ENCODE data around the gene RECQL5. TPM values are rescaled to one million over a fixed set of nuclear protein-coding genes. Genes with fewer than 3 reads are reported as not detected.

The RECQL5 gene
- total RNA-seq, 4 donors from 2014 or later: 6.3 to 14.7 (median 11.9) TPM

- no peaks in the 10 kb centered on the region for H3K27me3 ChIP-seq
- peaks cover 0 to under 1% (median 0%) of the 10 kb centered on the region in 4 donors for H3K4me1 ChIP-seq
- H3K4me3 ChIP-seq: no peak overlapping the region
- 84% methylated on average over 10 of the region's 10 CpGs for WGBS
- H3K9me3 ChIP-seq: no peaks in the 10 kb centered on the region
- intact Hi-C loops (cut with DNase I): no loop called here
- DNase-seq (ENCODE audit: extremely low spot score): no peak
- peaks cover 10 to 87% (median 62%) of the 10 kb centered on the region in 4 donors for H3K36me3 ChIP-seq
- H3K27ac ChIP-seq (replicated peaks in 1 of 4): no peak overlapping the region
- TF ChIP-seq EP300 (IDR thresholded peaks at IDR 0.05): no peak
- no peak for TF ChIP-seq POLR2AphosphoS5 (IDR thresholded peaks at IDR 0.05)
- TF ChIP-seq CTCF (IDR thresholded peaks at IDR 0.05): no peak
- TF ChIP-seq POLR2A (IDR thresholded peaks at IDR 0.05; ENCODE audit: low read depth): no peak
Measured at GRCh38 chr17:75627094-75627493, 39.9 kb downstream of the RECQL5 start.

- Histone ChIP-seq H3K36me3 (peaks cover 10 to 89% (median 67%) of the 10 kb centered on the region in 4 donors), H3K4me1 (no peaks in the 10 kb centered on the region), H3K9me3 (no peaks in the 10 kb centered on the region), H3K27me3 (no peaks in the 10 kb centered on the region), H3K4me3 (no peak overlapping the region), H3K27ac (replicated peaks in 1 of 4) (no peak overlapping the region)
- no peak for TF ChIP-seq EP300 (IDR thresholded peaks at IDR 0.05)
- intact Hi-C loops (cut with DNase I): no loop called here
- WGBS: 80% methylated on average over 2 of the region's 11 CpGs
- no peak for DNase-seq (ENCODE audit: extremely low spot score)
Measured at GRCh38 chr17:75626496-75627038, 40.4 kb downstream of the RECQL5 start.

GRCh38 chr17:75625813-75626486 is 41.0 kb downstream of the RECQL5 start:
- 20% methylated on average over 3 of the region's 15 CpGs for WGBS
- Histone ChIP-seq H3K27ac (replicated peaks in 1 of 4) (no peak overlapping the region), H3K9me3 (no peaks in the 10 kb centered on the region), H3K4me1 (no peaks in the 10 kb centered on the region), H3K36me3 (peaks cover 10 to 89% (median 71%) of the 10 kb centered on the region in 4 donors), H3K4me3 (no peak overlapping the region), H3K27me3 (no peaks in the 10 kb centered on the region)
- no peak for DNase-seq (ENCODE audit: extremely low spot score)
- intact Hi-C loops (cut with DNase I): no loop called here
- TF ChIP-seq EP300 (IDR thresholded peaks at IDR 0.05) (no peak), CTCF (IDR thresholded peaks at IDR 0.05) (peak; percentile 12 to 59 (median 25))

GRCh38 chr17:75624714-75625345 is 42.1 kb downstream of the RECQL5 start:
- intact Hi-C loops (cut with DNase I): no loop called here
- no peak for TF ChIP-seq POLR2AphosphoS5 (IDR thresholded peaks at IDR 0.05)
- H3K27me3 ChIP-seq: no peaks in the 10 kb centered on the region
- H3K4me3 ChIP-seq: no peak overlapping the region
- H3K27ac ChIP-seq (replicated peaks in 1 of 4): no peak overlapping the region
- H3K4me1 ChIP-seq: no peaks in the 10 kb centered on the region
- H3K9me3 ChIP-seq: no peaks in the 10 kb centered on the region
- peaks cover 10 to 89% (median 74%) of the 10 kb centered on the region in 4 donors for H3K36me3 ChIP-seq
- 86% methylated on average over 13 of the region's 23 CpGs for WGBS
- DNase-seq (ENCODE audit: extremely low spot score): no peak

GRCh38 chr17:75624021-75624420 is 42.9 kb downstream of the RECQL5 start:
- no peak overlapping the region for H3K27ac ChIP-seq (replicated peaks in 1 of 4)
- H3K9me3 ChIP-seq: no peaks in the 10 kb centered on the region
- whole genome bisulfite sequencing: 92% methylated on average over 7 of the region's 12 CpGs
- no peaks in the 10 kb centered on the region for H3K4me1 ChIP-seq
- TF ChIP-seq EP300 (IDR thresholded peaks at IDR 0.05) (no peak), POLR2AphosphoS5 (IDR thresholded peaks at IDR 0.05) (no peak), CTCF (IDR thresholded peaks at IDR 0.05) (no peak), POLR2A (IDR thresholded peaks at IDR 0.05; ENCODE audit: low read depth) (no peak)
- DNase-seq (ENCODE audit: extremely low spot score): no peak
- H3K36me3 ChIP-seq: peaks cover 10 to 94% (median 81%) of the 10 kb centered on the region in 4 donors
- intact Hi-C loops (cut with DNase I): no loop called here
- H3K27me3 ChIP-seq: no peaks in the 10 kb centered on the region
- no peak overlapping the region for H3K4me3 ChIP-seq

Data from esophagus muscularis mucosa (tissue), 4 donors.